ENCODE measurements around the gene IQCN.

The IQCN gene

DNA sequence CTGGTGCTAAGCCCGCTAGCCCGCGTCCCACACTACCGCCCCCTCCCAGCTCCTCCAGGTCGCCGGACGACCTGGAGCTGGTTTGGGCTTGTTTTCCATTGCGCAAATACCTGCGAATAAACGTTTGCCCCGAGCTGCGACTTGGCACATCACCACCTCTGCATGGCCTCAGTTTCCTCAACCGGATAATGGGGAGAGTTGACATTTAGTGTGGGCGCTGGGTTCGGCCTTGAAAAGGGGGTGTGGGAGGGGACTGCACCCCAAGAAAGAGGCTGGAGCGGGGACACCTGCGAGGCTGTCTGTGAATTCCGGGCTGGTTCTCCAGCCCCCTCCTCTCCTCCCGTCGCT, 18.2 kb upstream of the IQCN start:
- peak overlapping the region; percentile 63 for H3K4me3 ChIP-seq (ENCODE audit: low read depth, low read length)
- TF ChIP-seq, protein P1, sequence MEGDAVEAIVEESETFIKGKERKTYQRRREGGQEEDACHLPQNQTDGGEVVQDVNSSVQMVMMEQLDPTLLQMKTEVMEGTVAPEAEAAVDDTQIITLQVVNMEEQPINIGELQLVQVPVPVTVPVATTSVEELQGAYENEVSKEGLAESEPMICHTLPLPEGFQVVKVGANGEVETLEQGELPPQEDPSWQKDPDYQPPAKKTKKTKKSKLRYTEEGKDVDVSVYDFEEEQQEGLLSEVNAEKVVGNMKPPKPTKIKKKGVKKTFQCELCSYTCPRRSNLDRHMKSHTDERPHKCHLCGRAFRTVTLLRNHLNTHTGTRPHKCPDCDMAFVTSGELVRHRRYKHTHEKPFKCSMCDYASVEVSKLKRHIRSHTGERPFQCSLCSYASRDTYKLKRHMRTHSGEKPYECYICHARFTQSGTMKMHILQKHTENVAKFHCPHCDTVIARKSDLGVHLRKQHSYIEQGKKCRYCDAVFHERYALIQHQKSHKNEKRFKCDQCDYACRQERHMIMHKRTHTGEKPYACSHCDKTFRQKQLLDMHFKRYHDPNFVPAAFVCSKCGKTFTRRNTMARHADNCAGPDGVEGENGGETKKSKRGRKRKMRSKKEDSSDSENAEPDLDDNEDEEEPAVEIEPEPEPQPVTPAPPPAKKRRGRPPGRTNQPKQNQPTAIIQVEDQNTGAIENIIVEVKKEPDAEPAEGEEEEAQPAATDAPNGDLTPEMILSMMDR (IDR thresholded peaks at IDR 0.05; ENCODE audit: low read depth, low read length, missing control alignments), result no peak
- DNase-seq (ENCODE audit: low read depth), result no peak

DNA sequence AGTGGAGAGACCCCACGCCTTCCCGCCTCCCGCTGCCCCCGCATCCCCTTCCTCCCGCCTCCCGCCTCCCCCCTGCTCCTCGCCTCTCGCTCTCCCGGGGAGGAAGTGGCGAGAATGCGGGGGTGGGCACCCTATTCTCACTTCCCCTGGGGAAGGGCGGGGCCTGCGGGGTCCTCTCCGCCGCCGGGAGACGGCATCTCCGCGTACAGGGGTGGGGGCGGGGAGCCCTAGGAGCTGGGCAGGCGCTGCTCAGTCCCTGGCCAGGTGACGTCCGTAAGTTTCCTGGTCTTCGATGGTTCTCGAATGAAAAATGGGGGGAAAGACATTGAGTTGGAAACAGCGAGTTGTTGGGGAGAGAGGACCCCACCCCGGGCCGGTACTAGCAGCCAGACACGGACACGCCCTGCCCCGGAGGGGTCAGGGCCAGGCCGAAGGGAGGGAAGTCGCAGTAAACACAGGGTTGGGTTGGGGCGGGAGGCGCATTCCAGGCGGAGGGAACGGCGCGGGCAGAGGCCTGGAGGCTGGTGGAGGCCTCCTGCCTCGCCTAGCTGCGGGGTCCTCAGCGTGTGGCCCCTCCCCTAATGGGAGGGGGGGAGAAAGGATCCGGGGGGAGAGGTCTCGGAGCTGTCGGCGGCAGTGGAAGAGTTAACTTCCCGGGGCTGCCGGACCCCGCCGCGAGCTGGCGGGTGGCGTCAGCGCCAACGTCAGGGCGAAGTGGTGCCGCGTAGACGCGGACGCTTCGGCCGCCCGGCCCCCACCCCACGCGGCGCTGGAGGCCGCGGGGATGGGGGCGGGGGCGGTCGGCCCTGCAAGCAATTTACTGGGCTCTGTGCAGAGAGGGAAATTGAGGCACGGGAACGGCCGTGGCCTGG, 17.6 kb upstream of the IQCN start:
- DNase-seq (ENCODE audit: low read depth), result no peak
- TF ChIP-seq, protein P1 (IDR thresholded peaks at IDR 0.05; ENCODE audit: low read depth, low read length, missing control alignments), result no peak
- peak overlapping the region; percentile 63 for H3K4me3 ChIP-seq (ENCODE audit: low read depth, low read length)

DNA sequence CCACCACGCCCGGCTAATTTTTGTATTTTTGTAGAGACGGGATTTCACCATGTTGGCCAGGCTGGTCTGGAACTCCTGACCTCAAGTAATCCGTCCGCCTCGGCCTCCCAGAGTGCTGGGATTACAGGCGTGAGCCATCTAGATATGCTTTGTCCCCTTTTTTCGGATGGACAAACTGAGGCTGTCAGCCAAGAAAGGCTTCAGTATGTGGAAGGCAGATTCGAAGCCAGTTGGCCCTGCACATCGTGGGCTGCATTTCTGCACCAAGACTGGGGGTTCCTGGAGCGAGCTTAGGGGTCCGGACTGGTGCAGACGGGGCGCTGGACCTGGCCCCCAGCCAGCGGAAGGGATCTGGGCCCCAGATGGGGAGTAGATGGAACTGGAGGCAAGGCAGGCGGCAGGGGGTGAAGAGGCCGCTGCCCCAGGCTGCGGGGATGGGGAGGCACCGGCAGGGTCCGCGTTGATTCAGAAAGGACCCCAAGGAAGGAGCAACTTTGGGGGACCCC, 16.8 kb upstream of the IQCN start:
- TF ChIP-seq, protein P1 (IDR thresholded peaks at IDR 0.05; ENCODE audit: low read depth, low read length, missing control alignments), result no peak
- H3K4me3 ChIP-seq (ENCODE audit: low read depth, low read length), result peak overlapping the region; percentile 63
- DNase-seq (ENCODE audit: low read depth), result no peak

DNA sequence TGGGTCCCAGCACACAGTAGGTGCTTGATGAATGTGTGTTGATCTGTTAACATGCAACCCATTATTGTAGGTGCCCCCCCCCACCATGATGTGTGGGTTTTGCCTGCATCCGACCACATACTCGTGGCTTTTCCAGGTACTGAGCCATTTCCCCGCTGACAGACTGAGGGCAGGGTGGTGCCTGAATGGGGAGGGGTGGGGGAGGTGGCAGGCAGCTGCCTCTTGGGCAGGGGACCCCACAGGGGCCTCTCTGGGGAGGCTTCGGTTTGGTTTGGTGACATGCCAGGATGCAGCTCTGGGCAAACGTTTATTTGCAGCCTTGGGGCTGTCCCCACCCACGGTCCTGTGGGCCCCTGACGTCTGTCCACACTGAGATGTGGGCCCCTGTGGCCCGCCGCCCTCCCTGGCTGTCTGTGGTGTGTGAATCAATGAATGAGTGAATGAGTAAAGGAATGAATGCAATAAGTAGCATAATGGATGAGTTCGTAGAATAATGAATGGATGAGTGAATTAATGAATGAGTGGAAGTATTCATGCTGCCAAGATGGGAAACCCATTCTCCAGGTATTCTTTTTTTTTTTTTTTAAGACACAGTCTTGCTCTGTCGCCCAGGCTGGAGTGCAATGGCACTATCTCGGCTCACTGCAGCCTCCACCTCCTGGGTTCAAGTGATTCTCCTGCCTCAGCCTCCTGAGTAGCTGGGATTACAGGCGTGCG, 16.2 kb upstream of the IQCN start:
- no peak for DNase-seq (ENCODE audit: low read depth)
- TF ChIP-seq, protein P1 (IDR thresholded peaks at IDR 0.05; ENCODE audit: low read depth, low read length, missing control alignments), result no peak
- no peak overlapping the region for H3K4me3 ChIP-seq (ENCODE audit: low read depth, low read length)

DNA sequence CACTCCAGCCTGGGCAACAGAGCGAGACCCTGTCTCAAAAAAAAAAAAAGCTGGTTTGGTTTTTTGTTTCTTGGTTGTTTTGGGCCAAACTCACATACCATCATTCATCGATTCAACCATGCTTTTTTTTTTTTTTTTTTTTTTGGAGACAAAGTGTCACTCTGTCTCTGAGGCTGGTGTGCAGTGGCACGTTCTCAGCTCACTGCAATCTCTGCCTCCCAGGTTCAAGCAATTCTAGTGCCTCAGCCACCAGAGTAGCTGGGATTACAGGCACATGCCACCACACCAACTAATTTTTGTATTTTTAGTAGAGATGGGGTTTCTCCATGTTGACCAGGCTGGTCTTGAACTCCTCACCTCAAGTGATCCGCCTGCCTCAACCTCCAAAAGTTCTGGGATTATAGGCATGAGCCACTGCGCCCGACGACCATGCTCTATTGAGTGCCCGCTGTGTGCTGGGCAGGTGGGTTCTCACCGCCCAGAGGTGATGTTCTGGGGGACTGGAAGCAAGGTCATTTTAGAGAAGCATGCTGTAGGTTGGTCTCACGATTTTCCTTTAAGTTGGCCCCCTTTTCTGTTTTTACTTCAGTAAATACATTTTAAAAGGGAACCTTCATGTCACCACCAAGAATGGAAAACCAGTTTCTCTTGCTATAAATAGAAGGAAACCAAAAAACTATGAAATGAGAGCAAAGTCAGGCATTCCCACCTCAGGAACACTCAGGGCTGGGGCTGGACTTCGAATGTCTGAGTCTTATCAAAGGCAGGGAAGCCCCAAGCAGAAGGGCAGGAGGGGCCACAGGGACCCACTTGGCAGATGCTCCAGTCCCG, 15.4 kb upstream of the IQCN start:
- TF ChIP-seq, protein P1 (IDR thresholded peaks at IDR 0.05; ENCODE audit: low read depth, low read length, missing control alignments), result no peak
- no peak overlapping the region for H3K4me3 ChIP-seq (ENCODE audit: low read depth, low read length)
- no peak for DNase-seq (ENCODE audit: low read depth)

DNA sequence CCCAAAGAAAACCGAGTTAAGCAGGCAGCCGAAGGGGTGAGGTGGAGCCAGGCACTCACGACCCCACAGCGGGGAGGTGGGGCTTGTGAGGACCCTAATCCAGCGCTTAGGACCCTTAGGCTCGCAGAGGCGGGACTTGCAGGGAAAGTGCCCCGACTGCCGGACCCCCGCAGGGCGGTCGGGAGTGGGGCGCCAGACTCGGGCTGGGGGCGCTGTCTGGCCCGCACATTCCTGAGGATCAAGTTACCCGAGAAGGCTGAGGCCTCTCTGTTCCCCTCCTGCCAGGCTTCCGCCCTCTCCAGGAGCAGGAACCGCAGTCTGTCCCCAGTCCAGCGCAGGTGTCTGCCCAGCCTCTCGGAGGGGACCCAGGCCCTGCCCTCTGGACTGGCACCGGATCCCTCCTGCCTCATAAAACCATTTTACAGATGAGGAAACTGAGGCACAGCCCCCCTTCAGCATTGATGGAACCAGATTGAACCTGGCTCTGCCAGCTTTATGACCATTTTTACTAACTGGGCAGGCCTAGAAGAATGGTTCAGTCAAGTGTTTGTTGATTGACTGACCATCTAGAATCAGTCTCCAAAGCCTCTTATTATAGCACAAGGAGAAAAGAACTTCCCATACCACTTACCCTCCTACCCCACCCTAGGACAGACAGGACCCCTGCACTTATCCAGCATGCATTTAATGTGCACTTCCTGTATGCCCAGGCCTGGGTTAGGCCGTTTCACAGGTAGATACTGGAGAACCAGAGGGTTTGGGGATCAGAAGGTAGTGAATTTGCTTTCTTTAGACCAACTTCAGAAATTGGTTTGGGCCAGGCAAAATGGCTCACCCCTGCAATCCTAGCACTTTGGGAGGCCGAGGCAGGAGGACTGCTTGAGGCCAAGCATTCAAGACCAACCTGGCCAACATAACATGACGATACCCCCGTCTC, 13.9 kb upstream of the IQCN start:
- TF ChIP-seq, protein P1 (IDR thresholded peaks at IDR 0.05; ENCODE audit: low read depth, low read length, missing control alignments), result no peak
- H3K4me3 ChIP-seq (ENCODE audit: low read depth, low read length), result no peak overlapping the region
- no peak for DNase-seq (ENCODE audit: low read depth)
